ENCODE measurements around the gene LRP1.

The LRP1 gene

GRCh38 chr12:57201219-57201618 lies 72.9 kb downstream of the LRP1 start:
- no peak for TF ChIP-seq CTCF (conservative IDR thresholded peaks at IDR 0.05; ENCODE audit: low read depth, low read length)
- no peak overlapping the region for H3K9ac ChIP-seq
- peaks cover 66% of the 10 kb centered on the region for H3K27me3 ChIP-seq (ENCODE audit: insufficient read depth, low read depth)
- H3K79me2 ChIP-seq (ENCODE audit: insufficient read depth, low read depth), result no peaks in the 10 kb centered on the region
- H3K36me3 ChIP-seq (ENCODE audit: insufficient read depth), result no peaks in the 10 kb centered on the region
- H2AFZ ChIP-seq (ENCODE audit: low read depth), result no peak overlapping the region
- no peak overlapping the region for H3K4me3 ChIP-seq (IDR thresholded peaks at IDR 0.05; ENCODE audit: insufficient read depth, low read depth, low read length)
- no peak overlapping the region for H3K27ac ChIP-seq
- no peaks in the 10 kb centered on the region for H4K20me1 ChIP-seq (ENCODE audit: insufficient read depth)
- H3K4me2 ChIP-seq, result no peak overlapping the region
- H3K4me1 ChIP-seq (ENCODE audit: low read depth, poor library complexity, severe bottlenecking), result no peaks in the 10 kb centered on the region

DNA sequence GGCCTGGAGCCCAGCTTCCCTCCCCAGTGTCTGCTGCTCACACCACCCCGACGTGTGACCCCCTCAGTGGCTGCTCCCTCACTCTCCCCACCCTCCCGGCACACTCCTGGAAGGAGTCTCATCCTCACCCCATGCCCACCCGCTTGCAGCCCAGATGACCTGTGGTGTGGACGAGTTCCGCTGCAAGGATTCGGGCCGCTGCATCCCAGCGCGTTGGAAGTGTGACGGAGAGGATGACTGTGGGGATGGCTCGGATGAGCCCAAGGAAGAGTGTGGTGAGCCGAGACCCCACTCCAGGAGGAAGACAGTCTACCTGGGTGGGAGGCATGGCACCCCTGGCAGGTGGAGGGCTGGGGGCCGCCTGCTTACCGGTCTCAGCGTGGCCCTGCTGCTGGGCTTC lies 73.3 kb downstream of the LRP1 start:
- TF ChIP-seq CTCF (conservative IDR thresholded peaks at IDR 0.05; ENCODE audit: low read depth, low read length), result no peak
- Histone ChIP-seq H3K4me1 (ENCODE audit: low read depth, poor library complexity, severe bottlenecking) (no peaks in the 10 kb centered on the region), H3K9ac (no peak overlapping the region), H3K36me3 (ENCODE audit: insufficient read depth) (no peaks in the 10 kb centered on the region), H2AFZ (ENCODE audit: low read depth) (no peak overlapping the region), H3K79me2 (ENCODE audit: insufficient read depth, low read depth) (no peaks in the 10 kb centered on the region), H3K27ac (no peak overlapping the region), H3K27me3 (ENCODE audit: insufficient read depth, low read depth) (peaks cover 64% of the 10 kb centered on the region), H4K20me1 (ENCODE audit: insufficient read depth) (no peaks in the 10 kb centered on the region), H3K4me2 (no peak overlapping the region), H3K4me3 (IDR thresholded peaks at IDR 0.05; ENCODE audit: insufficient read depth, low read depth, low read length) (no peak overlapping the region)

DNA sequence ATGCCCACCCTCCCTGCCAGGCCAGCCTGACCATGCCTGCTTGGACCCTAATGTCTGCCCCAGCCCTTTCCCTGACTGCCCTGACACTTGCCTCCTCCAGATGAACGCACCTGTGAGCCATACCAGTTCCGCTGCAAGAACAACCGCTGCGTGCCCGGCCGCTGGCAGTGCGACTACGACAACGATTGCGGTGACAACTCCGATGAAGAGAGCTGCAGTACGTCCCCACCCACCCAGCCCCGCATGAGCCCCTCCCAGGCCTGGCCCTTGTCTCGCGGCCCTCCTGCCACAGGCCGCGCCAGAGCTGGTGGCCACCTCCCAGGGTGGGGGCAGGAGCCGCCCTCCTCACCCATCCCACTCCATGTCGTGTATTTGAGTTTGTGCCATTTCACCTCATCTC lies 74.0 kb downstream of the LRP1 start:
- no peaks in the 10 kb centered on the region for H3K4me1 ChIP-seq (ENCODE audit: low read depth, poor library complexity, severe bottlenecking)
- no peak overlapping the region for H3K4me3 ChIP-seq (IDR thresholded peaks at IDR 0.05; ENCODE audit: insufficient read depth, low read depth, low read length)

DNA sequence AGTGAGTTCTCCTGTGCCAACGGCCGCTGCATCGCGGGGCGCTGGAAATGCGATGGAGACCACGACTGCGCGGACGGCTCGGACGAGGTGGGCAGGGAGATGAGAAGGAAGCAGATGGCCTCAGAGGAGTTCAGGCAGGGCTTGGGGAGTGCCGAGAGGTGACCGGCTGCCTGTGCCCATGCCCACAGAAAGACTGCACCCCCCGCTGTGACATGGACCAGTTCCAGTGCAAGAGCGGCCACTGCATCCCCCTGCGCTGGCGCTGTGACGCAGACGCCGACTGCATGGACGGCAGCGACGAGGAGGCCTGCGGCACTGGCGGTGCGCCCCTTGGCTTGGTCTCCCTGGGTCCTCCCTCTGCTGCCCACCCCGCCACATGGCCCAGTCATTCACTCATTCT lies 74.9 kb downstream of the LRP1 start:
- no peak overlapping the region for H3K9ac ChIP-seq
- H3K4me3 ChIP-seq (IDR thresholded peaks at IDR 0.05; ENCODE audit: insufficient read depth, low read depth, low read length), result no peak overlapping the region
- H3K27ac ChIP-seq, result no peak overlapping the region
- H3K4me1 ChIP-seq (ENCODE audit: low read depth, poor library complexity, severe bottlenecking), result no peaks in the 10 kb centered on the region
- H4K20me1 ChIP-seq (ENCODE audit: insufficient read depth), result no peaks in the 10 kb centered on the region
- TF ChIP-seq CTCF (conservative IDR thresholded peaks at IDR 0.05; ENCODE audit: low read depth, low read length), result no peak
- H3K27me3 ChIP-seq (ENCODE audit: insufficient read depth, low read depth), result peaks cover 57% of the 10 kb centered on the region; the same call in 1 of the 2 replicates
- no peaks in the 10 kb centered on the region for H3K36me3 ChIP-seq (ENCODE audit: insufficient read depth)
- H2AFZ ChIP-seq (ENCODE audit: low read depth), result no peak overlapping the region
- no peaks in the 10 kb centered on the region for H3K79me2 ChIP-seq (ENCODE audit: insufficient read depth, low read depth)
- no peak overlapping the region for H3K4me2 ChIP-seq

More for the DNA sequence above, 74.0 kb downstream of the LRP1 start:
- Histone ChIP-seq H3K9ac (no peak overlapping the region), H3K79me2 (ENCODE audit: insufficient read depth, low read depth) (no peaks in the 10 kb centered on the region), H3K4me2 (no peak overlapping the region), H3K27ac (no peak overlapping the region), H4K20me1 (ENCODE audit: insufficient read depth) (no peaks in the 10 kb centered on the region), H3K27me3 (ENCODE audit: insufficient read depth, low read depth) (peaks cover 62% of the 10 kb centered on the region; the same call in 1 of the 2 replicates), H3K36me3 (ENCODE audit: insufficient read depth) (no peaks in the 10 kb centered on the region), H2AFZ (ENCODE audit: low read depth) (no peak overlapping the region)
- TF ChIP-seq CTCF (conservative IDR thresholded peaks at IDR 0.05; ENCODE audit: low read depth, low read length), result no peak
